ENCODE results near the gene LYRM1.
A peak's percentile ranks its signal among the peaks of the same experiment; 100 is the strongest.
"Not testable (repeated sequence)": the region's sequence is repeated elsewhere in the genome, so short reads cannot be mapped to it uniquely, and the experiment has no call there.

LYRM1 gene

GRCh38 chr16:20937736-20938135 is 37.2 kb downstream of the LYRM1 start:
- no peak for DNase-seq

- DNase-seq, result peak; percentile 42
Measured at GRCh38 chr16:20938426-20938825, 37.9 kb downstream of the LYRM1 start.

GRCh38 chr16:20939611-20940010 is 39.0 kb downstream of the LYRM1 start:
- DNase-seq, result no peak

GRCh38 chr16:20940871-20941635 is 40.5 kb downstream of the LYRM1 start:
- no peak for DNase-seq

- no peak for DNase-seq
Measured at GRCh38 chr16:20941636-20941926, 41.0 kb downstream of the LYRM1 start.

GRCh38 chr16:20942256-20942655 is 41.7 kb downstream of the LYRM1 start:
- no peak for DNase-seq

DNA sequence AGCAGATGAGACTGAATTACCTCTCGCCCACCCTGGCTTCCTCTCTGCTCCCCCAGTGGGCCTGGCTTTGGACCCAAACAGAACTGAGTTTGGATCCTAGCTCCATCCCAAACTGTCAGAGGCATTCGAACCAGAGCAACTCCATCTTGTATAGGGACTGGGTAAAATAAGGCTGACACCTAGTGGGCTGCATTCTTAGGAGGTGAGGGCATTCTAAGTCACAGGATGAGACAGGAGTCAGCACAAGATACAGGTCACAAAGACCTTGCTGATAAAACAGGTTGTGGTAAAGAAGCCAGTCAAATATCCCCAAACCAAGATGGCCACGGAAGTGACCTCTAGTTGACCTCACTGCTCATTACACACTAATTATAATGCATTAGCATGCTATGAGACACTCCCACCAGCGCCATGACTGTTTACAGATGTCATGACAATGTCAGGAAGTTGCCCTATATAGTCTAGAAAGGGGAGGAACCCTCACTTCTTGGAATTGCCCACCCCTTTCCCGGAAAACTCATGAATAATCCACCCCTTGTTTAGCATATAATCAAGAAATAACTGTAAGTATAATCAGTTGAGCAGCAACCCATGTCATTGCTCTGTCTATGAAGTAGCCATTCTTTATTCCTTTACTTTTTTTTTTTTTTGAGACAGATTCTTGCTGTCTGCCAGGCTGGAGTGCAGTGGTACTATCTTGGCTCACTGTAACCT is 44.4 kb downstream of the LYRM1 start:
- peak; percentile 39 for DNase-seq

GRCh38 chr16:20945575-20945875 is 45.0 kb downstream of the LYRM1 start:
- DNase-seq, result not testable (repeated sequence)

DNA sequence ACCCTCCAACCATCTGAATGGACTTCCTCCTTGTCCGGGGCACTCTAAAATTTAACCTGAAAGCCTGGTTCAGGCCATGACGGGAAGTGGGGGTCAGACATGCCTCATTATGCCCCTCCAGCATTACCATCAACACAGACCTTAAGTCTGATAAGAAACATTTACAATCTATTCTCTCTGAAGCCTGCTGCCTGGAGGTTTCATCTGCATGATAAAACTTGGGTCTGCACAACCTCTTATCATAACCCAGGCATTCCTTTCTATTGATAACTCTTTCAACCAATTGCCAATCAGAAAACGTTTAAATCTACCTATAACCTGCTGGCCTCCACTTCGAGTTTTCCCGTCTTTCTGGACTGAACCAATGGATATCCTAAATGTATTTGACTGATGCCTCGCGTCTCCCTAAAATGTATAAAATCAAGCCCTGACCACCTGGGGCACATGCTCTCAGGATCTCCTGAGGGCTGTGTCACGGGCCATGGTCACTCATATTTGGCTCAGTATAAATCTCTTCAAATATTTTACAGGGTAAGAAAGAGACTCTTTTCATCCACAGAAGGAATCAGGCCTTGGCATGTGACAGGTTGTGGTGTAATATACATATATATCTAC is 45.6 kb downstream of the LYRM1 start:
- DNase-seq, result no peak

DNA sequence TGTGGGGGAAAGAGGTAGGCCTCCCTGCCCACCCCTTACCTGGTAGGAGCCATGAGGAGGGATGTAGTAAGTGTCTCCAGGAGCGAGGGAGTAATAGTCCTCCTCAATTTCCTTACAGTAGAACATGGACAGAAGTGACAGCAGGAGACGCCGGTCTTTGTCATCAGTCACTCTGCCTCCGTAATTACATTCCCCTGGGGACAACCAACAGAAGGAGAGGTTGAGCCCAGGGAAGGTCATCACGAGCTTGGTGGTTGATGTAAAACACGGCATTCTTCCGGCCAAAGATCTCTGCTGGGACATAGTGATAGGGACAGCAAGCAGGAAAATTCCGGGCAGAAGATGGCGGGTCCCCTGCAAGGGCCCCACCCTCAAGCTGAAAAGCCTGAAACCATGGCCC is 47.9 kb downstream of the LYRM1 start:
- DNase-seq, result no peak

GRCh38 chr16:20949660-20950059 is 49.1 kb downstream of the LYRM1 start:
- no peak for DNase-seq

GRCh38 chr16:20950294-20950693 is 49.7 kb downstream of the LYRM1 start:
- DNase-seq, result no peak

- DNase-seq, result no peak
Measured at GRCh38 chr16:20952139-20952920, 51.8 kb downstream of the LYRM1 start.

DNA sequence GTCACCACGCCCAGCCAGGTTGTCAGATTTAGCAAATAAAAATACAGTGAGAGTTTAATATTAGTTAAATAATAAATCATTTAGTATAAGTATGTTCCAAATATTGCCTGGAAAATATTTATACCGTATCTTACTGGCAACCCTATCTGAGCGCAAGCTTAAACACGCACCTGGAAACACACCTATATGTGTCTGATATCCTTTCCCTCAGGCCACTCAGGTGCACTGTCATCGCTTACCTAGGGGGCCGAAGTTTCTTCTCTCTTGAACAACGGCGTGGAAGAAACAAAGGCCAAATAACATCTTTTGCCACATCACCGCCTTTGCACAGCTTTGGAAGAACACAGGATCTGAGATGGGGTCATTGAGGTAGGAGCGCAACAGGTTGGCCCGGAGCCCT is 54.0 kb downstream of the LYRM1 start:
- no peak for DNase-seq

GRCh38 chr16:20956319-20956718 is 55.7 kb downstream of the LYRM1 start:
- DNase-seq, result peak; percentile 45

DNA sequence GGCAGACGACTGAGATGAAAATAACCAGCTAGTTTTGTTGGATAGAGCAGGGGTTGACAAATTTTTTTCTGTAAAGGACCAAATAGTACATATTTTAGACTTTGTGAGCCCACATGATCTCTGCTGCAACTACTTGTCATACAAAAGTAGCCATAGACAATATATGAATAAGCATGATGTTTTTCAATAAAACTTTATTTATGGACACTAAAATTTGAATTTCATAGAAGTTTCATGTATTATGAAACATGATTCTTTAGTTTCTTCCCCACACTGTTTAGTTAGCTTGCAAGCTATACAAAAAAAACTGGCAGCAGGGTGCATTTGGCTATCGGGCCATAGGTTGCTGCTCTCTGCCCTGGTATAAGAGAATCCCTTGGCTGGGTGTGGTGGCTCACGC is 56.6 kb downstream of the LYRM1 start:
- DNase-seq, result no peak

GRCh38 chr16:20960899-20961298 is 60.3 kb downstream of the LYRM1 start:
- no peak for DNase-seq

DNA sequence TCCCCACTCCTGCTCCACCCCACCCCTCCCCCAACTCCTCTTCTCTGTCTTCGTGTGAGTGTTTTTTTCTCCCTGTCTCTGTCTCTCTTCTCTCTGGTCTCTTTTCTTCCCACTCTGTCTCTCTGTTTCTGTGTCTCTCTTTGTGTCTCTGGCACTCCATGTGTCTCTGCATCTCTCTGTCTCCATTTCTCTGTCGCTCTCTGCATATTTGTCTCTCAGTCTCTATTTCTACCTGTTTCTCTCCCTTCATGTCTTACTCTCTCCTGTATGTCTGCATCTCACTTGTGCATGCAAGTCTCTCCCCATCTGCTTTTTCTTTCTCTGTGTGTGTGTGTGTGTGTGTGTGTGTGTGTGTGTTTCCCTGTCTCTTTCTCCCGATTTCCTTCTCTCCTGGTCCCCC is 68.2 kb downstream of the LYRM1 start:
- no peak for DNase-seq

DNA sequence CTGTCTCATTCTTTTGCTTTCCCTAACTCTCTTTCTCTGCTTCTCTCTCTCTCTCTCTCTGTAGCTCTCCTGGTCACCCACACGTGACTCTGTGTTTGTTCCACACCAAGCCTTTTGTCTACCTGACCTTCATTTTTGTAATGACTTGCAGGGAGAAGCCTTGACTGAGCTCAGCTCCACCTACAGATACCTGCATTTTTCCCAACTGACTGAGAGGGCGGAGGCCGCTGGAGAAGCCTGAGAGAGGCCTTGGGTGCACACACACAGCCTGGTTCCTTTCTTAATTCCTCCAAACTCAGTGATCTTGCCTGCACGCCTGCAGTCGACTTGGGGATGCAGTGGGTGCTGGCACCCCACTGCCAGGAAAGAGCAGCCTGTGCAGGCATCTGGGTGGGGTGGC is 68.8 kb downstream of the LYRM1 start:
- DNase-seq, result no peak

DNA sequence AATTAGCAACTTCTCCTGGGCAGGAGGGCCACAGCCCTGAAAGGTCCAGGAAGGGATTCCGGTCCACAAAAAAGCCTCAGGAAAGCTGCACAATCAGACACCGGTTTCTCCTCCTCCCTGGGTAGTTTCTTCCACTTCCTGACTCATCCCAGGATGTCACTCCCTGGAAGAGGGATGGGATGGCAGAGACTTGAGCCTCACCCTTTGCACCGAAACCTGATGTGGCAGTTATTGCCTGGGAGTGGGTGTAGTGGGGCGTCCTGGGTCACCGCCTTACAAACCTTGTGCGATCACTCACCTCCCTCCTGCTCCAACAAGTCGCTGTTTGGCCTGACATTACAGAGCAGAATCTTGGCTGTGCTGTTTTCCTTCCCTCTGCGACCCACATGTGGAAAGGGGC is 70.8 kb downstream of the LYRM1 start:
- no peak for DNase-seq

GRCh38 chr16:20973201-20973600 is 72.6 kb downstream of the LYRM1 start:
- DNase-seq, result not testable (repeated sequence)

Data from fibroblast of skin of abdomen (primary cell).